ENCODE results near the gene CBARP. TPM values are rescaled to one million over a fixed set of nuclear protein-coding genes. Genes with fewer than 3 reads are reported as not detected.

Gene CBARP
- 25.6 and 28.4 TPM in 2 replicates for total RNA-seq (2021)
- long read RNA-seq, result 0 reads

DNA sequence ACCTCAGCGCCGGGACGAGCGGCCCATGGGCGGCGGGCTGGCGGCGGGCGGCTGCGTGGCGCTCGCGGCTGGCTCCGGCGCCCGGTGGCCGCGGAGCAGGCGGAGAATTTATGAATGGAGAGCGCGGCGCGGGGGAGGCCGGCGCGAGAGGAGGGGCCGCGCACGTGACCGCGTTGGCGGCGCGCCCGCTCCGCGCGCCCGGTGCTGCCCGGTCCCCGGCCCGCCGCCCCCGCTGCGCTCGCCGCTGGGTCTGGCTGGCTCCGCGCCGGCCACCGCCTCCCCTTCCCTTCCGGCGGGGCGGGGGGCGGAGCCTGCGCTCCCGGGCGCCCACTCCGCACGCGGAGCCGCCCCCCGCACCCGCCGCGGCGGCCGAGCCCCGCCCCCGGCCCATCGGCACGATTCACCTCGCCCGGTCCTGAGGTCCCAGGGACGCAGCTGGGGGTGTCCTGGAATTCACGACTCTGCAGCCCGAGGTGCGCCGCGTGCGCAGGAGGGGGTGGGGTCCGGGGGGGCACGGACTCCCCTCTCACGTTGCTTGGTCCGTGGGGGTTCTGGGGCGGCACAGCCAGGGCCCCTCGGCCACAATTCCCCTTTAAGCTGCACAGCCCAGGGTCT is at the start of gene CBARP:
TSS of gene CBARP (minus strand) at position 252 of the 615 bp plus-strand sequence. CDS start 1,905 bp downstream, outside the sequence.
- no peak within 1 kb of the TSS for H3K4ac ChIP-seq (ENCODE audit: low read depth, low read length)
- no peak within 1 kb of the TSS for H2BK12ac ChIP-seq (ENCODE audit: insufficient read length, low read depth, low read length)
- H3K9ac ChIP-seq (ENCODE audit: extremely low read depth, insufficient read length, low read length), result no peak within 1 kb of the TSS
- H3K18ac ChIP-seq (ENCODE audit: insufficient read length, low read depth, low read length), result no peak within 1 kb of the TSS
- no peaks in the 10 kb centered on the region; a peak in 1 of 5 replicates for H3K9me3 Mint-ChIP-seq
- H2AFZ ChIP-seq (ENCODE audit: low read length), result no peak within 1 kb of the TSS
- peak within 1 kb of the TSS; percentile 76 to 87 for H3K4me3 Mint-ChIP-seq
- no peaks in the 10 kb centered on the region; the same call in 1 of the 2 replicates for H3K79me2 ChIP-seq (ENCODE audit: insufficient read depth, low read length)
- no peak within 1 kb of the TSS for H3K23ac ChIP-seq (ENCODE audit: insufficient read length, low read depth, low read length)
- no peak within 1 kb of the TSS for H4K8ac ChIP-seq (replicated peaks; ENCODE audit: insufficient read length, low read depth, low read length)
- peaks cover 13 to 19% of the 10 kb centered on the region in 2 experiments for H3K4me1 Mint-ChIP-seq
- H3K36me3 Mint-ChIP-seq (ENCODE audit: insufficient read depth in 1 of 3, low read depth in 3 of 3), result peaks cover 0 to 20% (median 9%) of the 10 kb centered on the region in 3 experiments; a peak in 4 of 7 replicates
- H3T11ph ChIP-seq (ENCODE audit: low read length), result no peak within 1 kb of the TSS
- peak within 1 kb of the TSS; percentile 13; the same call in 1 of the 2 replicates for H3K14ac ChIP-seq (ENCODE audit: insufficient read depth, low read length)
- peak within 1 kb of the TSS; percentile 53 for H3K4me2 ChIP-seq (ENCODE audit: insufficient read depth, insufficient read length, low read length)
- H4K5ac ChIP-seq (ENCODE audit: insufficient read length, low read depth, low read length), result no peak within 1 kb of the TSS
- H4K91ac ChIP-seq (ENCODE audit: insufficient read length, low read depth, low read length), result no peak within 1 kb of the TSS
- H3K23me2 ChIP-seq (ENCODE audit: insufficient read length, low read depth, low read length, poor library complexity, severe bottlenecking), result peaks cover 11% of the 10 kb centered on the region
- H2BK5ac ChIP-seq (ENCODE audit: insufficient read length, low read length), result no peak within 1 kb of the TSS
- H2BK20ac ChIP-seq (ENCODE audit: low read depth, low read length, poor library complexity, severe bottlenecking), result no peak within 1 kb of the TSS
- H2BK120ac ChIP-seq (ENCODE audit: low read depth, low read length, poor library complexity, severe bottlenecking), result no peak within 1 kb of the TSS
- no peak within 1 kb of the TSS for H2AK5ac ChIP-seq (ENCODE audit: insufficient read length, low read length)
- no peak for DNase-seq
- peaks cover 1% of the 10 kb centered on the region for H3K27me3 Mint-ChIP-seq (ENCODE audit: low read depth)
- TF ChIP-seq, protein P1, sequence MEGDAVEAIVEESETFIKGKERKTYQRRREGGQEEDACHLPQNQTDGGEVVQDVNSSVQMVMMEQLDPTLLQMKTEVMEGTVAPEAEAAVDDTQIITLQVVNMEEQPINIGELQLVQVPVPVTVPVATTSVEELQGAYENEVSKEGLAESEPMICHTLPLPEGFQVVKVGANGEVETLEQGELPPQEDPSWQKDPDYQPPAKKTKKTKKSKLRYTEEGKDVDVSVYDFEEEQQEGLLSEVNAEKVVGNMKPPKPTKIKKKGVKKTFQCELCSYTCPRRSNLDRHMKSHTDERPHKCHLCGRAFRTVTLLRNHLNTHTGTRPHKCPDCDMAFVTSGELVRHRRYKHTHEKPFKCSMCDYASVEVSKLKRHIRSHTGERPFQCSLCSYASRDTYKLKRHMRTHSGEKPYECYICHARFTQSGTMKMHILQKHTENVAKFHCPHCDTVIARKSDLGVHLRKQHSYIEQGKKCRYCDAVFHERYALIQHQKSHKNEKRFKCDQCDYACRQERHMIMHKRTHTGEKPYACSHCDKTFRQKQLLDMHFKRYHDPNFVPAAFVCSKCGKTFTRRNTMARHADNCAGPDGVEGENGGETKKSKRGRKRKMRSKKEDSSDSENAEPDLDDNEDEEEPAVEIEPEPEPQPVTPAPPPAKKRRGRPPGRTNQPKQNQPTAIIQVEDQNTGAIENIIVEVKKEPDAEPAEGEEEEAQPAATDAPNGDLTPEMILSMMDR (conservative IDR thresholded peaks at IDR 0.05), result no peak
- no peaks in the 10 kb centered on the region for H3K27me3 ChIP-seq (ENCODE audit: insufficient read depth, low read length)
- H3K56ac ChIP-seq (ENCODE audit: insufficient read length, low read depth, low read length), result no peak within 1 kb of the TSS
- H3K4me1 ChIP-seq (ENCODE audit: insufficient read depth, low read length), result no peaks in the 10 kb centered on the region
- peak within 1 kb of the TSS; percentile 52 to 90 (median 82); a peak in 5 of 7 replicates for H3K27ac Mint-ChIP-seq
- no peaks in the 10 kb centered on the region for H3K79me1 ChIP-seq (ENCODE audit: insufficient read depth, low read depth, low read length, poor library complexity, severe bottlenecking)
- H3K9me3 ChIP-seq (ENCODE audit: control insufficient read depth, low read depth, low read length), result no peaks in the 10 kb centered on the region
- H3K27ac ChIP-seq (ENCODE audit: insufficient read length, low read depth, low read length), result no peak within 1 kb of the TSS
- no CpG with 5 or more reads among the region's 87 CpGs for WGBS (ENCODE audit: extremely low coverage, insufficient read length, low lambda C conversion rate)
- H4K20me1 ChIP-seq (ENCODE audit: control insufficient read depth, insufficient read depth, insufficient read length), result no peaks in the 10 kb centered on the region
- H2BK15ac ChIP-seq (ENCODE audit: low read depth, low read length), result no peak within 1 kb of the TSS

All from H9 (cell line).